Tibial nerve (tissue), 4 donors: ENCODE data around the gene ARHGEF17. TPM values are rescaled to one million over a fixed set of nuclear protein-coding genes. Genes with fewer than 3 reads are reported as not detected.

Experiments used
- DNase-seq, 2 donors: peaks; one replicate each; pipeline ENCODE4 v3.0.0-alpha.2; 2019; ENCODE audit warnings: low spot score in 2 of 2
- H3K27ac ChIP-seq, 4 donors: fragments of 200-600 bp; sonication (generic) in 3 of 4; one replicate each; pipeline ENCODE4 v1.5.1; 2017 to 2019; ENCODE audit warnings: mild to moderate bottlenecking in 1 of 4
- H3K27me3 ChIP-seq, 2 donors: fragments of 200-600 bp; sonication (generic) in 1 of 2; one replicate each; pipeline versions ENCODE4 v1.5.1 to v1.6.0; 2017 to 2019
- H3K36me3 ChIP-seq, 3 donors: fragments of 200-600 bp; sonication (generic); one replicate each; pipeline ENCODE4 v1.5.1; 2018 to 2019
- H3K4me1 ChIP-seq, 4 donors: fragments of 200-600 bp; sonication (generic) in 3 of 4; one replicate each; pipeline ENCODE4 v1.5.1; 2017 to 2019
- H3K4me3 ChIP-seq, 4 donors: fragments of 200-600 bp; sonication (generic) in 3 of 4; one replicate each; pipeline ENCODE4 v1.5.1; 2017 to 2019; ENCODE audit warnings: mild to moderate bottlenecking in 1 of 4, moderate library complexity in 1 of 4
- H3K9me3 ChIP-seq, 4 donors: fragments of 200-600 bp; sonication (generic) in 3 of 4; one replicate each; pipeline ENCODE4 v1.5.1; 2017 to 2019
- EP300 ChIP-seq, 2 donors: sonication (generic); formaldehyde crosslinking; IDR thresholded peaks; one replicate each; pipeline ENCODE4 v1.6.1; 2017; ENCODE audit warnings: antibody characterized with exemption in 2 of 2, mild to moderate bottlenecking in 1 of 2
- POLR2A ChIP-seq, 2 donors: fragments of 450-650 bp; IDR thresholded peaks; one replicate each; pipeline ENCODE4 v1.6.1; 2017; ENCODE audit warnings: antibody characterized with exemption in 2 of 2, mild to moderate bottlenecking in 2 of 2, moderate library complexity in 2 of 2
- WGBS, 2 donors: methylation state at CpG; one replicate each; pipeline ENCODE4 v1.1.5; 2018; 5-methylcytosine and 5-hydroxymethylcytosine counted together
- total RNA-seq, 4 donors: library from RNA; depleted of rRNA; stranded (reverse); fragments of >200 nt; gene quantifications; one replicate each; pipeline ENCODE4 v1.1.0, GENCODE V29; 2016
- TF ChIP-seq, protein P1 (sequence below), 5 experiments: fragments of 200-600 bp in 3 of 5; fragments of 450-650 bp in 2 of 5; sonication (generic) in 3 of 5; IDR thresholded peaks; one replicate each; pipeline ENCODE4 v1.5.1; 2016 to 2019; ENCODE audit warnings: antibody characterized with exemption in 5 of 5, mild to moderate bottlenecking in 3 of 5, moderate library complexity in 2 of 5

Gene ARHGEF17
- total RNA-seq, 4 donors from 2014 or later = 102 to 135 (median 112) TPM

- H3K9me3 ChIP-seq = no peaks in the 10 kb centered on the region
- no peak for DNase-seq
- peak overlapping the region in 3 of 4 donors; percentile 21 to 73 (median 66) for H3K27ac ChIP-seq
- TF ChIP-seq EP300 (IDR thresholded peaks at IDR 0.05) (no peak), POLR2A (IDR thresholded peaks at IDR 0.05) (no peak)
- TF ChIP-seq, protein P1, sequence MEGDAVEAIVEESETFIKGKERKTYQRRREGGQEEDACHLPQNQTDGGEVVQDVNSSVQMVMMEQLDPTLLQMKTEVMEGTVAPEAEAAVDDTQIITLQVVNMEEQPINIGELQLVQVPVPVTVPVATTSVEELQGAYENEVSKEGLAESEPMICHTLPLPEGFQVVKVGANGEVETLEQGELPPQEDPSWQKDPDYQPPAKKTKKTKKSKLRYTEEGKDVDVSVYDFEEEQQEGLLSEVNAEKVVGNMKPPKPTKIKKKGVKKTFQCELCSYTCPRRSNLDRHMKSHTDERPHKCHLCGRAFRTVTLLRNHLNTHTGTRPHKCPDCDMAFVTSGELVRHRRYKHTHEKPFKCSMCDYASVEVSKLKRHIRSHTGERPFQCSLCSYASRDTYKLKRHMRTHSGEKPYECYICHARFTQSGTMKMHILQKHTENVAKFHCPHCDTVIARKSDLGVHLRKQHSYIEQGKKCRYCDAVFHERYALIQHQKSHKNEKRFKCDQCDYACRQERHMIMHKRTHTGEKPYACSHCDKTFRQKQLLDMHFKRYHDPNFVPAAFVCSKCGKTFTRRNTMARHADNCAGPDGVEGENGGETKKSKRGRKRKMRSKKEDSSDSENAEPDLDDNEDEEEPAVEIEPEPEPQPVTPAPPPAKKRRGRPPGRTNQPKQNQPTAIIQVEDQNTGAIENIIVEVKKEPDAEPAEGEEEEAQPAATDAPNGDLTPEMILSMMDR (IDR thresholded peaks at IDR 0.05) = no peak
- H3K27me3 ChIP-seq = no peaks in the 10 kb centered on the region
- peaks cover 0 to 60% (median 34%) of the 10 kb centered on the region in 4 donors for H3K4me1 ChIP-seq
- WGBS, 2 donors = 42 to 44% methylated on average over 4 of the region's 4 CpGs
- H3K36me3 ChIP-seq = peaks cover 0 to 19% (median 0%) of the 10 kb centered on the region in 3 donors
- no peak overlapping the region for H3K4me3 ChIP-seq
These were observed 108.0 kb downstream of the ARHGEF17 start for GRCh38 chr11:73415854-73416615.

DNA sequence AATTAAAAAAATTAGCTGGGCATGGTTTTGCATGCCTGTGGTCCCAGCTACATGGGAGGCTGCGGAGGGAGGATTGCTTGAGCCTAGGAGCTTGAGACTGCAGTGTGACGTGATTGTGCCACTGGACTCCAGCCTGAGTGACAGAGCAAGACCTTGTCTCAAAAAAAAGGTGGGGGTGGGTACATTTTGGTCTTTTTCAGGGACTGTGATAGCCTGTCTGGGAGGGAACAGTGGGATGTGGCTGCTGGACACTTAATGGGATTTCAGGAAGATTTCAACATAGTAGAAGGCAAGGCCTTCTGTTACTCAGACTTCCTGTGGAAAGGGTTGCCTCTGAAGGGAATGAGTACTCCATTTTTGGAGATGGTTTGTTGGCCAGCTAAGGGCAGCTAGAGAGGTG, 108.7 kb downstream of the ARHGEF17 start:
- Histone ChIP-seq H3K9me3 (no peaks in the 10 kb centered on the region), H3K27me3 (no peaks in the 10 kb centered on the region), H3K4me3 (no peak overlapping the region), H3K36me3 (peaks cover 0 to 19% (median 0%) of the 10 kb centered on the region in 3 donors), H3K27ac (peak overlapping the region in 2 of 4 donors; percentile 66 to 73), H3K4me1 (peaks cover 0 to 53% (median 31%) of the 10 kb centered on the region in 4 donors)
- WGBS, 2 donors = 91 to 95% methylated on average over 2 of the region's 2 CpGs
- TF ChIP-seq, protein P1 (IDR thresholded peaks at IDR 0.05) = no peak
- TF ChIP-seq POLR2A (IDR thresholded peaks at IDR 0.05) = no peak
- TF ChIP-seq EP300 (IDR thresholded peaks at IDR 0.05) = no peak
- DNase-seq = no peak

Other genes starting within 250 kb of the ARHGEF17 start
- gene FCHSD2, start 166.0 kb upstream of the ARHGEF17 start, total RNA-seq = 10 to 100 TPM; 19.5 to 29.1 (median 22.8) TPM
- gene P2RY2, start 90.0 kb upstream of the ARHGEF17 start, total RNA-seq = 1 to 10 TPM; 4.5 to 7.5 (median 6.7) TPM
- gene P2RY6, start 35.9 kb upstream of the ARHGEF17 start, total RNA-seq = 1 to 10 TPM in 1 of 4 donors, under 1 TPM in 2, not detected in 1; 0.63 to 3.3 (median 0.90) TPM
- 1 to 10 TPM; 2.4 to 6.0 (median 2.5) TPM for gene RELT, start 68.1 kb downstream of the ARHGEF17 start, total RNA-seq